Neuron (in vitro differentiated cells): ENCODE measurements around the gene CLSTN1.
"Not testable (repeated sequence)": the region's sequence is repeated elsewhere in the genome, so short reads cannot be mapped to it uniquely, and the experiment has no call there.

ENCODE experiments used
- H2AFZ ChIP-seq: one replicate; pipeline ENCODE4 v1.6.1; 2013; ENCODE audit warnings: low read depth, mild to moderate bottlenecking, inconsistent platforms, low read length, moderate library complexity
- H3K27me3 ChIP-seq: one replicate; pipeline ENCODE4 v1.6.1; 2013; ENCODE audit warnings: low read length; ENCODE audit not compliant: insufficient read depth
- H3K36me3 ChIP-seq: one replicate; pipeline ENCODE4 v1.6.1; 2013; ENCODE audit warnings: low read length; ENCODE audit not compliant: insufficient read depth
- H3K4me1 ChIP-seq: one replicate; pipeline ENCODE4 v1.6.1; 2013; ENCODE audit warnings: low read length; ENCODE audit not compliant: insufficient read depth
- H3K4me3 ChIP-seq: 2 replicates; pipeline ENCODE4 v1.5.1; 2013; ENCODE audit warnings: mild to moderate bottlenecking, low read length, moderate library complexity
- H3K9me3 ChIP-seq: one replicate; pipeline ENCODE4 v1.6.1; 2013; ENCODE audit warnings: low read length

CLSTN1 gene

GRCh38 chr1:9774712-9775679, 48.8 kb downstream of the CLSTN1 start:
- Histone ChIP-seq H3K27me3 (no peaks in the 10 kb centered on the region), H3K9me3 (no peaks in the 10 kb centered on the region), H3K4me3 (no peak overlapping the region), H3K4me1 (no peaks in the 10 kb centered on the region), H3K36me3 (peaks cover 17% of the 10 kb centered on the region), H2AFZ (no peak overlapping the region)

- Histone ChIP-seq H2AFZ (no peak overlapping the region), H3K9me3 (no peaks in the 10 kb centered on the region), H3K27me3 (no peaks in the 10 kb centered on the region), H3K4me3 (no peak overlapping the region), H3K4me1 (no peaks in the 10 kb centered on the region), H3K36me3 (peaks cover 17% of the 10 kb centered on the region)
Observed at GRCh38 chr1:9770298-9770697, 53.5 kb downstream of the CLSTN1 start.

GRCh38 chr1:9768983-9769382, 54.8 kb downstream of the CLSTN1 start:
- Histone ChIP-seq H3K36me3 (peaks cover 17% of the 10 kb centered on the region), H3K9me3 (no peaks in the 10 kb centered on the region), H2AFZ (no peak overlapping the region), H3K4me1 (no peaks in the 10 kb centered on the region), H3K27me3 (no peaks in the 10 kb centered on the region), H3K4me3 (no peak overlapping the region)

GRCh38 chr1:9767964-9768668, 55.6 kb downstream of the CLSTN1 start:
- Histone ChIP-seq H2AFZ (no peak overlapping the region), H3K36me3 (peaks cover 20% of the 10 kb centered on the region), H3K4me3 (no peak overlapping the region), H3K4me1 (no peaks in the 10 kb centered on the region), H3K9me3 (peaks cover 6% of the 10 kb centered on the region), H3K27me3 (no peaks in the 10 kb centered on the region)

- Histone ChIP-seq H2AFZ (no peak overlapping the region), H3K4me1 (no peaks in the 10 kb centered on the region), H3K27me3 (no peaks in the 10 kb centered on the region)
Observed at GRCh38 chr1:9766759-9767442, 56.9 kb downstream of the CLSTN1 start.

GRCh38 chr1:9764550-9764949, 59.2 kb downstream of the CLSTN1 start:
- Histone ChIP-seq H2AFZ (no peak overlapping the region), H3K27me3 (no peaks in the 10 kb centered on the region), H3K9me3 (peaks cover 6% of the 10 kb centered on the region), H3K4me1 (no peaks in the 10 kb centered on the region), H3K4me3 (no peak overlapping the region), H3K36me3 (peaks cover 8% of the 10 kb centered on the region)

More at GRCh38 chr1:9766759-9767442, 56.9 kb downstream of the CLSTN1 start:
- H3K4me3 ChIP-seq: no peak overlapping the region
- peaks cover 10% of the 10 kb centered on the region for H3K36me3 ChIP-seq
- peaks cover 6% of the 10 kb centered on the region for H3K9me3 ChIP-seq

GRCh38 chr1:9763914-9764313, 59.9 kb downstream of the CLSTN1 start:
- Histone ChIP-seq H3K27me3 (no peaks in the 10 kb centered on the region), H3K9me3 (peaks cover 6% of the 10 kb centered on the region), H3K4me3 (no peak overlapping the region), H3K4me1 (peaks cover 2% of the 10 kb centered on the region), H2AFZ (no peak overlapping the region), H3K36me3 (peaks cover 8% of the 10 kb centered on the region)

GRCh38 chr1:9762446-9762845, 61.3 kb downstream of the CLSTN1 start:
- H3K9me3 ChIP-seq, H3K4me1 ChIP-seq, H3K4me3 ChIP-seq, H3K36me3 ChIP-seq, H2AFZ ChIP-seq, H3K27me3 ChIP-seq: not testable (repeated sequence)

GRCh38 chr1:9761855-9762254, 61.9 kb downstream of the CLSTN1 start:
- no peaks in the 10 kb centered on the region for H3K27me3 ChIP-seq
- peaks cover 6% of the 10 kb centered on the region for H3K4me1 ChIP-seq
- H2AFZ ChIP-seq: no peak overlapping the region
- H3K9me3 ChIP-seq: peaks cover 10% of the 10 kb centered on the region
- peaks cover 8% of the 10 kb centered on the region for H3K36me3 ChIP-seq
- no peak overlapping the region for H3K4me3 ChIP-seq

- H3K9me3 ChIP-seq: peaks cover 10% of the 10 kb centered on the region
Observed at GRCh38 chr1:9760824-9761223, 62.9 kb downstream of the CLSTN1 start.

GRCh38 chr1:9759939-9760338, 63.8 kb downstream of the CLSTN1 start:
- Histone ChIP-seq H3K9me3 (peaks cover 10% of the 10 kb centered on the region), H3K27me3 (no peaks in the 10 kb centered on the region), H3K36me3 (peaks cover 14% of the 10 kb centered on the region), H2AFZ (no peak overlapping the region), H3K4me1 (peaks cover 12% of the 10 kb centered on the region), H3K4me3 (no peak overlapping the region)

More at GRCh38 chr1:9760824-9761223, 62.9 kb downstream of the CLSTN1 start:
- Histone ChIP-seq H3K4me3 (no peak overlapping the region), H3K27me3 (no peaks in the 10 kb centered on the region), H2AFZ (no peak overlapping the region), H3K4me1 (peaks cover 8% of the 10 kb centered on the region), H3K36me3 (peaks cover 10% of the 10 kb centered on the region)

- H3K27me3 ChIP-seq: no peaks in the 10 kb centered on the region
- H3K4me3 ChIP-seq: no peak overlapping the region
- H3K36me3 ChIP-seq: peaks cover 20% of the 10 kb centered on the region
- H3K9me3 ChIP-seq: peaks cover 7% of the 10 kb centered on the region
- peaks cover 12% of the 10 kb centered on the region for H3K4me1 ChIP-seq
- no peak overlapping the region for H2AFZ ChIP-seq
Observed at GRCh38 chr1:9758559-9759121, 65.1 kb downstream of the CLSTN1 start.
